ENCODE measurements around the gene TUBA3D.
"Not testable (repeated sequence)": the region's sequence is repeated elsewhere in the genome, so short reads cannot be mapped to it uniquely, and the experiment has no call there.

Gene TUBA3D

GRCh38 chr2:131475831-131476230, at the start of gene TUBA3D:
Gene TUBA3D, plus strand, starts transcription at chr2:131476119. Its CDS starts 81 bp downstream, at chr2:131476200.
- DNase-seq = no peak

GRCh38 chr2:131426727-131427126, 49.2 kb upstream of the TUBA3D start:
- DNase-seq = no peak

- no peak for DNase-seq
These were observed 44.6 kb upstream of the TUBA3D start for GRCh38 chr2:131431336-131431735.

- not testable (repeated sequence) for DNase-seq
These were observed 35.0 kb upstream of the TUBA3D start for GRCh38 chr2:131440742-131441468.

- DNase-seq = not testable (repeated sequence)
These were observed 31.0 kb upstream of the TUBA3D start for GRCh38 chr2:131444736-131445514.

GRCh38 chr2:131445515-131445797, 30.5 kb upstream of the TUBA3D start:
- DNase-seq = not testable (repeated sequence)

DNA sequence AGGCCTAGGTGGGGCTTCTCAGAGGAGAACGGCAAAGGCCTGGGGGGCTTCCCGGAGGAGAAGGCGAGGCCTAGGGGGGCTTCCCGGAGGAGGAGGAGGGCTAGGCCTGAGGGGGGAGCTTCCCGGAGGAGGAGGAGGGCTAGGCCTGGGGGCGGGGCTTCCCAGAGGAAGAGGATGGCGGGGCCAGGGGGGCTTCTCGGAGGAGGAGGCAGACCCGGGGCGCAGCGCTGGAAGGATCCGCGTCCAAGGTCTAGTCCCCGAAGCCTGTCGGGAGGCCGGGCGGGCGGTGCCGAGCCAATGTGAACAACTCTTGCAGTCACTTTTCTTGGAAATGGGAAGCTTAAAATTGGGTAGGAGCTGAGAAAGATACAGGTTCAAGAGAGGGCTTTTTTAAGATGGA, 30.0 kb upstream of the TUBA3D start:
- DNase-seq = no peak

GRCh38 chr2:131447981-131448380, 27.9 kb upstream of the TUBA3D start:
- DNase-seq = not testable (repeated sequence)

GRCh38 chr2:131451265-131451949, 24.5 kb upstream of the TUBA3D start:
- not testable (repeated sequence) for DNase-seq

- DNase-seq = not testable (repeated sequence)
These were observed 21.0 kb upstream of the TUBA3D start for GRCh38 chr2:131454914-131455313.

DNA sequence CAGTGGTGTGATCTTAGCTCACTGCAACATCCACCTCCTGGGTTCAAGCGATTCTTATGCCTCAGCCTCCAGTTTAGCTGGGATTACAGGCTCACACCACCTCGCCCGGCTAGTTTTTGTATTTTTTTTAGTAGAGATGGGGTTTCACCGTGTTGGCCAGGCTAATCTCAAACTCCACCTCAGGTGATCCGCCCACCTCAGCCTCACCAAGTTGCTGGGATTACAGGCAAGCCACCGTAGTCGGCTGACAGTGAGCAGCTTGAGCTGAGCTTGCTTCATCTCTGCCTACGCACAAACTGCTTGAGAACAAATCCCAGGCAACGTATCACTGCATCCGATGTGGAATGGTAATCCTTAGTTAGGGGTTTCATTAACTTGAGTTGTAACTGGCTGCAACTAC, 8.2 kb upstream of the TUBA3D start:
- DNase-seq = not testable (repeated sequence)

GRCh38 chr2:131470944-131471343, 5.0 kb upstream of the TUBA3D start:
- not testable (repeated sequence) for DNase-seq

DNA sequence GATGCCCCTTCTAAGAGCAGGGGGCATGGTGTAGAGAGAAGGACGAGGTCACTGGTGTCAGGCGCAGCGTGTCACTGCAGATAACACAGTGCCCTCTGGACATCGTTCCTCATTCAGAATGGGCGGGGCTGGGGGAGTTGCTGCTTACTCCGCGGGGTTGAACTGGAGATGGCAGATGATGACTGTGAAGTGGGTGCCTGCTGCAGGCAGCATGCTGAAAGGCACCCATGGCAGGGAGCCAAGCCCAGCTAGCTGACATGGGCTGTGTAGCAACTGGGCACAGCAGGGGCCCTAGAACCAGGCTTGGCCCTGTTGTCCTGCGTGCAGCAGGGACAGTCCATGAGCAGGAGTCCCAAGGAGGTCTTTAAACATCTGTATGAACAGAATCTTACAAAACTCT, 4.3 kb upstream of the TUBA3D start:
- not testable (repeated sequence) for DNase-seq

DNA sequence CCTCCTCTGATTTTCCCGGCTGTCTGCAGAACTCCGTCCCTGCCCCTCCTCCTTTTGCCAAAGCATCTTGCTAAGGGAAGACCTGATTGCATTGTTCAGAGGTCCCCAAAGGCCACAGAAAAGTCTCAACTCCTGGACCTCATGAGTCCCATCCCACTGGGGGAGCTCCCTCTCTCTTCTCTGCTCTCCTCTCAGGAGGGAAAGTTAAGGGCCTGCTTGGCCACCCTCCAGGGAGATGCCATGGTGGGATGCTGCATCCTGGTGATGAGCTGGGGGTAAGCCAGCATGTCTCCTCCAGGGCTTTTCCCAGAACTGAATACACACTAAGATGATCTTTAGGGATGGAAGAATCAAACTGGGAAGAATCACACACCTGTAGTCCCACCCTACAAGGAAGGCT, 2.7 kb upstream of the TUBA3D start:
- DNase-seq = not testable (repeated sequence)

DNA sequence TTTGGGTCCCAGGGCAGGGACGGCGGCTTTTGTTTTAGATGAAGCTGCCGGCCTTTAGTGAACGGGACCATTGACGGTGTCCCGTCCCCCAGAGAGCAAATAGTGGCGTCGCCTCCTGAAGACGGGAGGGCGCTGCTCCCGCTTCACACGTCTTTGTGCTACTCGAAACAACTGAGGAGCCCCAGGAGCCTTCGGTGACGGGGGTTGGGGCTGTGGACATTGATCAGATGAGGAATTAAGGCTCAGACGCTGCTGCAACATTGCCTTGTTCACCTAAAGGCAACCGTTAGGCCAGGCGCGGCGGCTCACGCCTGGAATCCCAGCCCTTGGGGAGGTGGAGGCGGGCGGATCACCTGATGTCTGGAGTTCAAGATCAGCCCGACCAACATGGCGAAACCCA, 444 bp downstream of the TUBA3D start:
- not testable (repeated sequence) for DNase-seq

DNA sequence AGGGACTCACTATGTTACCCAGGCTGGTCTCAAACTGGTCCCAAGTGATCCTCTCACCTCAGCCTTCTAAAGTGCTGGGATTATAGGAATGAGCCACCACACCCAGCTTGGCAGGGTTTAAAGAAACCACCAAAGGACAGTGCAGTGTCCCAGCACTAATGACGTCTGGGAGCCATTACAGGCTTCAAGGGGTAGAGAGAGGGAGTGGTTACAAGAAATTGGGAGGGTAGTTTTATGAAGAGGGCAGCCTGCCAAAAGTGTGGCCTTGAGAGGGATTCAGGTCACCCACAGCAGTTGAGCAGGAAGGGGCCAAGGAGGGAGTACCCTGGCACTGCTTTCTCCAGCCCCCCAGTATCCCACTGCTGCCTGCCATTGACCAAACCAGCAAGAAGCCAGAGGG, 1.3 kb downstream of the TUBA3D start:
- not testable (repeated sequence) for DNase-seq

DNA sequence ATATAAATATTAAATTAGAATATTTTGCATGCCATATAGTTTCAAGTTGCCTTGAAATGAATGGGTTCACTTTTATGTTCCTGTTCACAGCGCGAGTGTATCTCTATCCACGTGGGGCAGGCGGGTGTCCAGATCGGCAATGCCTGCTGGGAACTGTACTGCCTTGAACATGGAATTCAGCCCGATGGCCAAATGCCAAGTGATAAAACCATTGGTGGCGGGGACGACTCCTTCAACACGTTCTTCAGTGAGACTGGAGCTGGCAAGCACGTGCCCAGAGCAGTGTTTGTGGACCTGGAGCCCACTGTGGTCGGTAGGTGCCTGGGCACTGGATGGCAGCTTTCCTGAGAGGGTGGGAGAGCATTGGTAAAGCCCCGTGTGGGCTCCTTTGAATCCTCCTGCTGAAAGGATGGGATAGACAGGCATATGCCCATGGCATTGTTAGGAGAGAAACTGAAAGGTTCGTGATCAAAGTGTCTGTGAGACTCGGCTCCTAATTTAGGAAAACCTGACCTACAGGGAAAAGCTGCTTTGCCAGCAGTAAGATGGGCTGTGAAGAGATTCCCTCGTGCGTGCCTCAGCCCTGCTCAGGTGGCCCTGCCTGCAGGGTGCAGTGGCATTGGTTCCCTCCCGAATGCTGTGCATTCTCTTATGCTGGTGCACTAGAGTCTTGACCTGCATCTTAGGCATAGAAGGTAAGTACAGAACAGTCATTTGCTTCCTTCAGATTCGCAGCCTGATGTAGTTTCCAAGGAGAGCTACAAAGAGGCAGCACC, 2.3 kb downstream of the TUBA3D start:
- DNase-seq = not testable (repeated sequence)

DNA sequence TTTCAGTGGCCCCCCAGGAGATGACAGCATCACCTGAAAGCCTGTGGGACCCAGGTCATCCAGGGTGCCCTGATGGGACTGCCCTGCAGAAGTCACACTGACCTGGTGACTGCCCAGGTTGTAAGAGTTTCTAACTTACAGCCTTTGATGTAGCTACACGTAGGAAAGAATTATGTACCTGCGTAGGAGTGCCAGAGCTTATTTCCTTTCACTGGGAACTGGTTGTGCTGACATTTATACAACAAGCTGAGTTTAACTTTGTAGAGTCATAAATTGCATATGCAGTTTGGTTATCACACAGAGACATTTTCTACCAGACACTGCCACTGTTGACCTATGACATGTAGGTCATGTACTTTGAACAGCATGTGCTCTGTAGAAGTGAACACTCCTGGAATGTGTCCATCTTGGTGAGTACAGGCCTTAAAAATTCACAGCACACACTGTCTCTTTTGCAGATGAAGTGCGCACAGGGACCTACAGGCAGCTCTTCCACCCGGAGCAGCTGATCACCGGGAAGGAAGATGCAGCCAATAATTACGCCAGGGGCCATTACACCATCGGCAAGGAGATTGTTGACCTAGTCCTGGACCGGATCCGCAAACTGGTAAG, 3.0 kb downstream of the TUBA3D start:
- not testable (repeated sequence) for DNase-seq

DNA sequence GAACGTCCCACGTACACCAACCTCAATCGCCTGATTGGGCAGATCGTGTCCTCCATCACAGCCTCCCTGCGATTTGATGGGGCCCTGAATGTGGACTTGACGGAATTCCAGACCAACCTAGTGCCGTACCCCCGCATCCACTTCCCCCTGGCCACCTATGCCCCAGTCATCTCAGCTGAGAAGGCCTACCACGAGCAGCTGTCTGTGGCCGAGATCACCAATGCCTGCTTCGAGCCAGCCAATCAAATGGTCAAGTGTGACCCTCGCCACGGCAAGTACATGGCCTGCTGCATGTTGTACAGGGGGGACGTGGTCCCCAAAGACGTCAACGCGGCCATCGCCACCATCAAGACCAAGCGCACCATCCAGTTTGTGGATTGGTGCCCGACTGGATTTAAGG, 4.4 kb downstream of the TUBA3D start:
- not testable (repeated sequence) for DNase-seq

DNA sequence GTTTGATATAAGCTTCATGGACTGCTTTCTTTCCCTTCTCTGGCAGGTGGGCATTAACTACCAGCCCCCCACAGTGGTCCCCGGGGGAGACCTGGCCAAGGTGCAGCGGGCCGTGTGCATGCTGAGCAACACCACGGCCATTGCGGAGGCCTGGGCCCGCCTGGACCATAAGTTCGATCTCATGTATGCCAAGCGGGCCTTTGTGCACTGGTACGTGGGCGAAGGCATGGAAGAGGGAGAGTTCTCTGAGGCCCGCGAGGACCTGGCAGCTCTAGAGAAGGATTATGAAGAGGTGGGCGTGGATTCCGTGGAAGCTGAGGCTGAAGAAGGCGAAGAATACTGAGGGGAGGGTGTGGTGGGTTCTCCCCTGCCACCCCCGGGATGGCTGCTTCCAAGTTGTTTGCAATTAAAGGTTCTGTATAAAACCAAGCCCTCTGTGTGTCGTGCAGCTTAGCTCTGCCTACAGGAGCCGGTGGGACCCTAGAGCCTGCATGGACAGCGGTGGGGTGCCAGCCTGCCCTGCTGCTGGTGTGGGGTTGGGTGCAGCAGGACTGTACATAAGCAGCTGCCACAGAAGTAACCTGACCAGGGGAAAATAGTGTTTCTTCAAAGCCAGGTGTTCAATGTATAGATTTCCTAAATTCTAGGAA, 6.7 kb downstream of the TUBA3D start:
- not testable (repeated sequence) for DNase-seq

DNA sequence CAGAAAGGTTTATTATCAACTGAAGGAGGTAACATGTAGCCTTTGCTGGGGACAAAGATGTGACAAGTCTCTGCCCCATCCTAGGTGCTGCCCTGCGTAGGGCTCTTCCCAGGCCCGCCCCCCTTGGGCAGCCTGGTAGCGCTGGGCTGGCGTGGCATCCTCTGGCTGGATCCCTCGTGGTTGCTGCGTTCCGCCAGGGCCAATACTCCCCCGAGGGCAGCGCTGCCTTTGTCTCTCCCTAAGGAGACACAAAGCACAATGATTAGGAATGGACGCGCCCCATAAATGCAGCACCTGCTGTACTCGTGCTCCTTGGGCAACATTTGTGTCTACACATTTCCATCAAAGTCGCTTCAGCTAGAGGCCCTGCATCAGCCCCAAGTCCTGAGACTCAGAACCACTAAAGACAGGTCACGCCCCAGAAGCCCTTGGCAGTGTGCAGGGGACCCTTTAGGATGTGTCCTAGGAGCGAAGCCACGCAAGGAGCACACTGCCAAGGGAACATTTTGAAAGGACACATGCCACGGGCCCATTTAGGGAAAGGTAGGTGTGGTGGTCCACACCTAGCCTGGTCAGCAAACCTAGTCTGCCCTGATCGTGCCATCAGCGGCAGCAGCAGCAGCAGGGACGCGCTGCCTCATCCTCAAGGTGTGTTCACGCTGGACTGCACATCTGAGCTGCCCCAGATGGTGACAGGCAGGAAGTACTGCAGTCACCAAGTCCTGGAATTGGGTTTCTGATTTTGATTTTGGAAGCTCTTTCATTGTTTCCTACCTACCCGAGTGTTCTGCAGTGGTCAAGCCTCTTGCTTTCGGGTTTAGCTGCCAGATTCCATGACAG, 8.3 kb downstream of the TUBA3D start:
- not testable (repeated sequence) for DNase-seq

All from femur (tissue), 1 donor.